H9 (cell line): ENCODE measurements around the gene TNFAIP8L1. TPM values are rescaled to one million over a fixed set of nuclear protein-coding genes. Genes with fewer than 3 reads are reported as not detected.

Source experiments
- DNase-seq: peaks from one replicate; pipeline ENCODE4 v3.0.0-alpha.2; 2017
- H2AFZ ChIP-seq: one replicate; pipeline ENCODE4 v1.6.1; 2013; ENCODE audit warnings: mild to moderate bottlenecking, low read length, control low read depth, moderate library complexity
- H2AK5ac ChIP-seq: 2 replicates; pipeline ENCODE4 v1.6.1; 2013; ENCODE audit warnings: low read length, control low read depth, mixed read lengths; ENCODE audit not compliant: insufficient read length
- H2BK120ac ChIP-seq: one replicate; pipeline ENCODE4 v1.6.1; 2013; ENCODE audit warnings: low read depth, mild to moderate bottlenecking, low read length, control low read depth, inconsistent platforms; ENCODE audit not compliant: poor library complexity, severe bottlenecking
- H2BK12ac ChIP-seq: 2 replicates; pipeline ENCODE4 v1.6.1; 2013; ENCODE audit warnings: low read length, control low read depth, mixed read lengths, low read depth; ENCODE audit not compliant: insufficient read length
- H2BK15ac ChIP-seq: 2 replicates; pipeline ENCODE4 v1.6.1; 2013; ENCODE audit warnings: low read depth, low read length, control low read depth
- H2BK20ac ChIP-seq: one replicate; pipeline ENCODE4 v1.6.1; 2013; ENCODE audit warnings: low read depth, mild to moderate bottlenecking, low read length, control low read depth, inconsistent platforms; ENCODE audit not compliant: poor library complexity, severe bottlenecking
- H2BK5ac ChIP-seq: 2 replicates; pipeline ENCODE4 v1.6.1; 2013; ENCODE audit warnings: low read length, control low read depth, mixed read lengths; ENCODE audit not compliant: insufficient read length
- H3K14ac ChIP-seq: 2 replicates; pipeline ENCODE4 v1.6.1; 2013; ENCODE audit warnings: low read length, control low read depth; ENCODE audit not compliant: insufficient read depth
- H3K18ac ChIP-seq: 2 replicates; pipeline ENCODE4 v1.6.1; 2013; ENCODE audit warnings: low read depth, mild to moderate bottlenecking, mixed read lengths, low read length, control low read depth; ENCODE audit not compliant: insufficient read length
- H3K23ac ChIP-seq: 2 replicates; pipeline ENCODE4 v1.6.1; 2013; ENCODE audit warnings: low read length, control low read depth, mixed read lengths, low read depth; ENCODE audit not compliant: insufficient read length
- H3K23me2 ChIP-seq: 2 replicates; pipeline ENCODE4 v1.6.1; 2013; ENCODE audit warnings: low read depth, mild to moderate bottlenecking, mixed read lengths, low read length, control low read depth; ENCODE audit not compliant: insufficient read length, poor library complexity, severe bottlenecking
- H3K27ac ChIP-seq: 2 replicates; pipeline ENCODE4 v1.5.1; 2013; ENCODE audit warnings: low read length, control low read depth, mixed read lengths, low read depth; ENCODE audit not compliant: insufficient read length
- H3K27me3 ChIP-seq: 2 replicates; pipeline ENCODE4 v1.6.1; 2013; ENCODE audit warnings: low read length, control low read depth, inconsistent platforms; ENCODE audit not compliant: insufficient read depth
- H3K4ac ChIP-seq: 2 replicates; pipeline ENCODE4 v1.6.1; 2013; ENCODE audit warnings: low read depth, mild to moderate bottlenecking, control low read depth, inconsistent platforms, low read length, moderate library complexity
- H3K4me1 ChIP-seq: 2 replicates; pipeline ENCODE4 v1.6.1; 2013; ENCODE audit warnings: low read length, control low read depth, inconsistent platforms; ENCODE audit not compliant: insufficient read depth
- H3K4me2 ChIP-seq: 2 replicates; pipeline ENCODE4 v1.6.1; 2013; ENCODE audit warnings: low read length, control low read depth, mixed read lengths; ENCODE audit not compliant: insufficient read length, insufficient read depth
- H3K56ac ChIP-seq: 2 replicates; pipeline ENCODE4 v1.6.1; 2013; ENCODE audit warnings: low read depth, mild to moderate bottlenecking, mixed read lengths, low read length, control low read depth; ENCODE audit not compliant: insufficient read length
- H3K79me1 ChIP-seq: 2 replicates; pipeline ENCODE4 v1.6.1; 2013; ENCODE audit warnings: low read depth, mild to moderate bottlenecking, moderate library complexity, low read length, control low read depth, inconsistent platforms; ENCODE audit not compliant: insufficient read depth, poor library complexity, severe bottlenecking
- H3K79me2 ChIP-seq: 2 replicates; pipeline ENCODE4 v1.6.1; 2013; ENCODE audit warnings: low read length, control low read depth, inconsistent platforms; ENCODE audit not compliant: insufficient read depth
- H3K9ac ChIP-seq: 2 replicates; pipeline ENCODE4 v1.6.1; 2013; ENCODE audit warnings: low read length, control low read depth, mixed read lengths; ENCODE audit not compliant: insufficient read length; ENCODE audit errors: extremely low read depth
- H3K9me3 ChIP-seq: one replicate; pipeline ENCODE4 v1.6.1; 2013; ENCODE audit warnings: low read depth, low read length, inconsistent platforms; ENCODE audit not compliant: control insufficient read depth
- H3T11ph ChIP-seq: one replicate; pipeline ENCODE4 v1.6.1; 2013; ENCODE audit warnings: mild to moderate bottlenecking, low read length, control low read depth, inconsistent platforms
- H4K20me1 ChIP-seq: one replicate; pipeline ENCODE4 v1.6.1; 2013; ENCODE audit not compliant: control insufficient read depth, insufficient read length, insufficient read depth
- H4K5ac ChIP-seq: 2 replicates; pipeline ENCODE4 v1.6.1; 2013; ENCODE audit warnings: low read depth, mild to moderate bottlenecking, mixed read lengths, low read length, control low read depth; ENCODE audit not compliant: insufficient read length
- H4K8ac ChIP-seq: replicated peaks from 2 replicates; pipeline ENCODE4 v1.6.1; 2013; ENCODE audit warnings: low read length, control low read depth, mixed read lengths, low read depth; ENCODE audit not compliant: insufficient read length
- H4K91ac ChIP-seq: 2 replicates; pipeline ENCODE4 v1.6.1; 2013; ENCODE audit warnings: low read depth, mild to moderate bottlenecking, moderate library complexity, mixed read lengths, low read length, control low read depth; ENCODE audit not compliant: insufficient read length
- H3K27ac Mint-ChIP-seq, 3 experiments: 2 replicates in 2 of 3; 3 replicates in 1 of 3; pipeline ENCODE4 v1.8.0; 2020 to 2021; ENCODE audit warnings: mixed read lengths in 3 of 3, mild to moderate bottlenecking in 1 of 3, moderate library complexity in 1 of 3
- H3K27me3 Mint-ChIP-seq: 2 replicates; pipeline ENCODE4 v1.8.0; 2021; ENCODE audit warnings: low read depth, mild to moderate bottlenecking, moderate library complexity, mixed read lengths
- H3K36me3 Mint-ChIP-seq, 3 experiments: 2 replicates in 2 of 3; 3 replicates in 1 of 3; pipeline ENCODE4 v1.8.0; 2020 to 2021; ENCODE audit warnings: low read depth in 3 of 3, mixed read lengths in 3 of 3; ENCODE audit not compliant: insufficient read depth in 1 of 3
- H3K4me1 Mint-ChIP-seq, 2 experiments: 2 replicates each; pipeline ENCODE4 v1.8.0; 2020; ENCODE audit warnings: mixed read lengths in 2 of 2
- H3K4me3 Mint-ChIP-seq, 2 experiments: 2 replicates in 1 of 2; 3 replicates in 1 of 2; pipeline ENCODE4 v1.8.0; 2020 to 2021; ENCODE audit warnings: mild to moderate bottlenecking in 2 of 2, mixed read lengths in 2 of 2, moderate library complexity in 1 of 2
- H3K9me3 Mint-ChIP-seq, 2 experiments: 2 replicates in 1 of 2; 3 replicates in 1 of 2; pipeline ENCODE4 v1.8.0; 2020; ENCODE audit warnings: mild to moderate bottlenecking in 2 of 2, mixed read lengths in 2 of 2, moderate library complexity in 1 of 2
- CTCF ChIP-seq: fragments of 200-600 bp; sonication (generic); conservative IDR thresholded peaks from 3 replicates; pipeline ENCODE4 v1.8.0; 2021; ENCODE audit warnings: antibody characterized with exemption, mild to moderate bottlenecking
- WGBS: extraction: QIAGEN DNeasy Blood & Tissue Kit; methylation state at CpG from one replicate; pipeline ENCODE4 v1.1.7; 2013; ENCODE audit warnings: missing lambda C conversion rate, low lambda C conversion rate, mixed read lengths; ENCODE audit not compliant: insufficient read length; ENCODE audit errors: extremely low coverage; 5-methylcytosine and 5-hydroxymethylcytosine counted together
- total RNA-seq: library from RNA; stranded (reverse); gene quantifications from 2 replicates; pipeline ENCODE4 v1.2.1, GENCODE V29; 2021

The TNFAIP8L1 gene
- total RNA-seq, 1 experiment from 2014 or later = 4.2 TPM

- H3K56ac ChIP-seq = no peak overlapping the region
- H3T11ph ChIP-seq = no peak overlapping the region
- Mint-ChIP-seq H3K36me3 (peaks cover 11 to 34% (median 21%) of the 10 kb centered on the region in 3 experiments; a peak in 6 of 7 replicates), H3K4me1 (no peaks in the 10 kb centered on the region), H3K9me3 (no peaks in the 10 kb centered on the region), H3K4me3 (no peak overlapping the region; a peak in 1 of 5 replicates), H3K27ac (peak overlapping the region in 2 of 3 experiments; percentile 53 to 68; a peak in 4 of 7 replicates), H3K27me3 (no peaks in the 10 kb centered on the region)
- H2BK15ac ChIP-seq = no peak overlapping the region
- H3K4me2 ChIP-seq = no peak overlapping the region
- no peak overlapping the region for H3K18ac ChIP-seq
- H3K23me2 ChIP-seq = no peaks in the 10 kb centered on the region
- no peaks in the 10 kb centered on the region for H3K79me2 ChIP-seq
- WGBS = no CpG with 5 or more reads among the region's 4 CpGs
- no peak overlapping the region for H3K27ac ChIP-seq
- H3K4ac ChIP-seq = no peak overlapping the region
- H3K9ac ChIP-seq = no peak overlapping the region
- no peak overlapping the region for H2BK120ac ChIP-seq
- no peak overlapping the region for H4K8ac ChIP-seq
- no peak overlapping the region for H3K14ac ChIP-seq
- no peak overlapping the region for H2AK5ac ChIP-seq
- H3K79me1 ChIP-seq = no peaks in the 10 kb centered on the region
- H2BK12ac ChIP-seq = no peak overlapping the region
- H2BK20ac ChIP-seq = no peak overlapping the region
- no peak overlapping the region for H2AFZ ChIP-seq
- H3K9me3 ChIP-seq = no peaks in the 10 kb centered on the region
- H4K91ac ChIP-seq = no peak overlapping the region
- H4K20me1 ChIP-seq = no peaks in the 10 kb centered on the region
- no peak overlapping the region for H4K5ac ChIP-seq
- no peak for TF ChIP-seq CTCF
- DNase-seq = no peak
- no peaks in the 10 kb centered on the region for H3K27me3 ChIP-seq
- no peak overlapping the region for H2BK5ac ChIP-seq
- H3K23ac ChIP-seq = no peak overlapping the region
- H3K4me1 ChIP-seq = no peaks in the 10 kb centered on the region
These were observed 21.7 kb downstream of the TNFAIP8L1 start for GRCh38 chr19:4660993-4661392.
